T-helper 2 cell treated with Interferon-gamma antibody and Interleukin-4, amounts not matched to agents 100 ng/mL and 5 ng/mL, for 36 hours (primary cell): ENCODE measurements around the gene PCDHGB1. TPM values are rescaled to one million over a fixed set of nuclear protein-coding genes. Genes with fewer than 3 reads are reported as not detected.
"Not testable (repeated sequence)": the region's sequence is repeated elsewhere in the genome, so short reads cannot be mapped to it uniquely, and the experiment has no call there.

Experiments used
- intact Hi-C: fragments of 100-400 bp; cut with micrococcal nuclease; formaldehyde crosslinking; loops from one replicate; pipeline ENCODE4 v1.15.1; 2023
- total RNA-seq: library from RNA; stranded (reverse); gene quantifications from 2 replicates; pipeline ENCODE4 v1.2.3, GENCODE V29; 2022

Gene PCDHGB1
- total RNA-seq, 1 donor from 2014 or later, result 0.20 TPM

- intact Hi-C loops, result no loop called here
Observed at GRCh38 chr5:141345327-141345726, 4.6 kb upstream of the PCDHGB1 start.

- intact Hi-C loops, result not testable (repeated sequence)
Observed at GRCh38 chr5:141346017-141346416, 3.9 kb upstream of the PCDHGB1 start.

- intact Hi-C loops, result no loop called here
Observed at GRCh38 chr5:141351591-141351990, 1.7 kb downstream of the PCDHGB1 start.

GRCh38 chr5:141354900-141355469 is 5.1 kb downstream of the PCDHGB1 start, which contains the start of gene PCDHGA4:
Gene PCDHGA4, plus strand, starts transcription at chr5:141355021. Its CDS starts 87 bp downstream, at chr5:141355108.
- intact Hi-C loops, result no loop called here

- intact Hi-C loops, result no loop called here
Observed at GRCh38 chr5:141355641-141356040, 5.7 kb downstream of the PCDHGB1 start.

GRCh38 chr5:141356133-141356532 is 6.2 kb downstream of the PCDHGB1 start:
- intact Hi-C loops, result no loop called here

- intact Hi-C loops, result no loop called here
Observed at GRCh38 chr5:141356950-141357349, 7.1 kb downstream of the PCDHGB1 start.

- intact Hi-C loops, result loop anchor here (1.0 to 5.0 kb wide), 3 partner anchors 62 to 198 kb away; partner anchors contain the start of gene PCDHGA11
Observed at GRCh38 chr5:141359790-141360426, 10.0 kb downstream of the PCDHGB1 start, which contains the start of gene PCDHGB2. Gene PCDHGB2, plus strand, starts transcription at chr5:141359994. Its CDS starts 142 bp downstream, at chr5:141360136.

DNA sequence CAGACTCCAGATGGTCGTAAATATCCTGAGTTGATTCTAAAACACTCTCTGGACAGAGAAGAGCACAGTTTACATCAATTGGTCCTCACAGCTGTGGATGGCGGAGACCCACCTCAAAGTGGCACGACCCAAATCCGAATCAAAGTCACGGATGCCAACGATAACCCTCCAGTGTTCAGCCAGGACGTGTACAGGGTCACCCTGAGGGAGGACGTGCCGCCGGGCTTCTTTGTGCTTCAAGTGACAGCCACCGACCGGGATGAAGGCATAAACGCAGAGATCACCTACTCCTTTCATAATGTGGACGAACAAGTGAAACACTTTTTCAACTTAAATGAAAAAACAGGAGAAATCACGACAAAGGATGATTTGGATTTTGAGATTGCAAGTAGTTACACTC is 10.8 kb downstream of the PCDHGB1 start:
- intact Hi-C loops, result loop anchor here (2.0 to 5.0 kb wide), 2 partner anchors 62 to 152 kb away; partner anchors contain the start of gene PCDHGA11

GRCh38 chr5:141362719-141363118 is 12.8 kb downstream of the PCDHGB1 start:
- intact Hi-C loops, result loop anchor here (5.0 kb wide), 1 partner anchor 60 kb away; the partner anchor contains the start of gene PCDHGA11

DNA sequence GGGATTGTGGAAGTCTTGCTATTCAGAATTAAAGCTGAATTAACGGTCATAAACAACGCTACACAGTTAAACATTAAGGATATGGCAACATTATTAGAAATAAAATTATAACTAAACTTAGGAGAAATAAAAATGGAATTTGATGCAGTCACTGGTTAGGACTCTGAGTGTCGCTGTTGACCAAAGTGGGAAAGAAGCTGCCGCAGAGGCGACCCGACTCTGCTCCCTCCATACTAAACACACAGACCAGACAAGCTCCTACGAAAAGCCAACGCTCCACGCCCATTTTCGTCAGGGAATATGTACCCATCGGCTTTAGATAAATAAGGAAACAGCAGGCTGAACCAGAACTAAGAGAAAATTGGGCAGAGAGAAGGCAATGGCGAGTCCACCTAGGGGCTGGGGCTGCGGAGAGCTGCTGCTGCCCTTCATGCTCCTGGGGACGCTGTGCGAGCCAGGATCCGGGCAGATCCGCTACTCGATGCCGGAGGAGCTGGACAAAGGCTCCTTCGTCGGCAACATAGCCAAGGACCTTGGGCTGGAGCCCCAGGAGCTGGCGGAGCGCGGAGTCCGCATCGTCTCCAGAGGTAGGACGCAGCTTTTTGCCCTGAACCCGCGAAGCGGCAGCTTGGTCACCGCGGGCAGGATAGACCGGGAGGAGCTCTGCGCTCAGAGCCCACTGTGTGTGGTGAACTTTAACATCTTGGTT is 14.2 kb downstream of the PCDHGB1 start, which contains the start of gene PCDHGA5:
Gene PCDHGA5 (plus strand): TSS at position 211 of the 709 bp plus-strand sequence. CDS start 169 bp downstream, at position 380.
- intact Hi-C loops, result loop anchor here (5.0 kb wide), 1 partner anchor 58 kb away; the partner anchor contains the start of gene PCDHGA11

- intact Hi-C loops, result no loop called here
Observed at GRCh38 chr5:141366016-141366896, 16.4 kb downstream of the PCDHGB1 start.

- intact Hi-C loops, result no loop called here
Observed at GRCh38 chr5:141369994-141370848, 20.3 kb downstream of the PCDHGB1 start, which contains the start of gene PCDHGB3. Gene PCDHGB3, plus strand, starts transcription at chr5:141370242. Its CDS starts 153 bp downstream, at chr5:141370395.

DNA sequence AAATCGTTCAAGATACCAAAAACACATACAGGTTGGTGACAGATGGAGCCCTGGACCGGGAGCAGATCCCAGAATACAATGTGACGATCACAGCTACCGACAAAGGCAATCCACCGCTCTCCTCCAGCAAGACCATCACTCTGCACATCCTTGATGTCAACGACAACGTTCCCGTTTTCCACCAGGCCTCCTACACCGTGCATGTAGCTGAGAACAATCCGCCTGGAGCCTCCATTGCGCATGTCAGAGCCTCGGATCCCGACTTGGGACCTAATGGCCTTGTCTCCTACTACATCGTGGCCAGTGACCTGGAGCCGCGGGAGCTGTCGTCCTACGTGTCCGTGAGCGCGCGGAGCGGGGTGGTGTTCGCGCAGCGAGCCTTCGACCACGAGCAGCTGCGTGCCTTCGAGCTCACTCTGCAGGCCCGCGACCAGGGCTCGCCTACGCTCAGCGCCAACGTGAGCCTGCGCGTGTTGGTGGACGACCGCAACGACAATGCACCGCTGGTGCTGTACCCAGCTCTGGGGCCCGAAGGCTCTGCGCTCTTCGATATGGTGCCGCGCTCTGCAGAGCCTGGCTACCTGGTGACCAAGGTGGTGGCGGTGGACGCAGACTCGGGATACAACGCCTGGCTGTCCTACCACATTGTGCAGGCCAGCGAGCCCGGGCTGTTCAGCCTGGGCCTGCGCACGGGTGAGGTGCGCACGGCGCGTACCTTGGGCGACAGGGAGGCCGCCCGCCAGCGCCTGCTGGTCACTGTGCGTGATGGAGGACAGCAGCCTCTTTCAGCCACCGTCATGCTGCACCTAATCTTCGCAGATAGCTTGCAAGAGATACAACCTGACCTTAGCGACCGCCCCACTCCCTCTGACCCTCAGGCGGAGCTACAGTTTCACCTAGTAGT is 21.9 kb downstream of the PCDHGB1 start:
- intact Hi-C loops, result no loop called here

GRCh38 chr5:141373673-141374317 is 23.9 kb downstream of the PCDHGB1 start, which contains the start of gene PCDHGA6:
Gene PCDHGA6, plus strand, starts transcription at chr5:141373891. Its CDS starts 193 bp downstream, at chr5:141374084.
- intact Hi-C loops, result no loop called here

DNA sequence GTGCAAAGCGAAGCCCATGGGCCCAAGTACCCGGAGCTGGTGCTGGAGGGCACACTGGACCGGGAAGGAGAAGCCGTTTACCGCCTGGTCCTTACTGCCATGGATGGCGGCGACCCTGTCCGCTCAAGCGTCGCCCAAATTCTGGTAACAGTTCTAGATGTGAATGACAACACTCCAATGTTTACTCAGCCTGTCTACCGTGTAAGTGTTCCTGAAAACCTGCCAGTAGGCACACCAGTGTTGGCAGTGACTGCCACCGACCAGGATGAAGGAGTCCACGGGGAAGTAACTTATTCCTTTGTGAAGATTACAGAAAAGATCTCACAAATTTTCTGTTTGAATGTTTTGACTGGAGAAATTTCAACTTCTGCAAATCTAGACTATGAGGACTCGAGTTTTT is 24.7 kb downstream of the PCDHGB1 start:
- intact Hi-C loops, result no loop called here

- intact Hi-C loops, result not testable (repeated sequence)
Observed at GRCh38 chr5:141375444-141376155, 25.7 kb downstream of the PCDHGB1 start.
